ENCODE data around the gene TXNDC11.

Gene TXNDC11

GRCh38 chr16:11666103-11667055, 76.3 kb downstream of the TXNDC11 start:
- TF ChIP-seq CTCF (IDR thresholded peaks at IDR 0.05; ENCODE audit: low read depth, low read length, missing control alignments) = no peak
- DNase-seq = no peak
- in situ Hi-C loops (cut with HindIII; ENCODE audit: low pct_ligation_motif_present, low sequenced_read_pairs) = no loop called here
- no peak overlapping the region for H3K27ac ChIP-seq
- no peaks in the 10 kb centered on the region for H3K27me3 ChIP-seq (replicated peaks)
- H3K36me3 ChIP-seq (replicated peaks) = no peaks in the 10 kb centered on the region
- no peak overlapping the region for H3K4me3 ChIP-seq (ENCODE audit: low read depth, low read length)

GRCh38 chr16:11665071-11665491, 77.6 kb downstream of the TXNDC11 start:
- TF ChIP-seq CTCF (IDR thresholded peaks at IDR 0.05; ENCODE audit: low read depth, low read length, missing control alignments) = no peak
- Histone ChIP-seq H3K27ac (no peak overlapping the region), H3K4me3 (ENCODE audit: low read depth, low read length) (no peak overlapping the region), H3K27me3 (replicated peaks) (no peaks in the 10 kb centered on the region), H3K36me3 (replicated peaks) (no peaks in the 10 kb centered on the region)
- in situ Hi-C loops (cut with HindIII; ENCODE audit: low pct_ligation_motif_present, low sequenced_read_pairs) = no loop called here
- DNase-seq = no peak

GRCh38 chr16:11662582-11662981, 80.1 kb downstream of the TXNDC11 start:
- no peak for TF ChIP-seq CTCF (IDR thresholded peaks at IDR 0.05; ENCODE audit: low read depth, low read length, missing control alignments)
- H3K27ac ChIP-seq = no peak overlapping the region
- DNase-seq = no peak
- H3K27me3 ChIP-seq (replicated peaks) = no peaks in the 10 kb centered on the region
- no peak overlapping the region for H3K4me3 ChIP-seq (ENCODE audit: low read depth, low read length)
- in situ Hi-C loops (cut with HindIII; ENCODE audit: low pct_ligation_motif_present, low sequenced_read_pairs) = no loop called here
- H3K36me3 ChIP-seq (replicated peaks) = no peaks in the 10 kb centered on the region

- Histone ChIP-seq H3K36me3 (replicated peaks) (no peaks in the 10 kb centered on the region), H3K27me3 (replicated peaks) (no peaks in the 10 kb centered on the region), H3K27ac (no peak overlapping the region), H3K4me3 (ENCODE audit: low read depth, low read length) (no peak overlapping the region)
- no peak for TF ChIP-seq CTCF (IDR thresholded peaks at IDR 0.05; ENCODE audit: low read depth, low read length, missing control alignments)
- DNase-seq = no peak
- in situ Hi-C loops (cut with HindIII; ENCODE audit: low pct_ligation_motif_present, low sequenced_read_pairs) = no loop called here
These were observed 82.1 kb downstream of the TXNDC11 start for GRCh38 chr16:11660565-11660964.

- H3K27ac ChIP-seq = no peak overlapping the region
- no peaks in the 10 kb centered on the region for H3K36me3 ChIP-seq (replicated peaks)
- TF ChIP-seq CTCF (IDR thresholded peaks at IDR 0.05; ENCODE audit: low read depth, low read length, missing control alignments) = no peak
- H3K4me3 ChIP-seq (ENCODE audit: low read depth, low read length) = no peak overlapping the region
- no peak for DNase-seq
- in situ Hi-C loops (cut with HindIII; ENCODE audit: low pct_ligation_motif_present, low sequenced_read_pairs) = no loop called here
- no peaks in the 10 kb centered on the region for H3K27me3 ChIP-seq (replicated peaks)
These were observed 83.6 kb downstream of the TXNDC11 start for GRCh38 chr16:11658896-11659708.

Data from brain microvascular endothelial cell (primary cell).